NCI-H2107 treated with DMSO at 0.1 percent for 48 hours (cell line): ENCODE results near the gene FGFRL1.
"Not testable (repeated sequence)": the region's sequence is repeated elsewhere in the genome, so short reads cannot be mapped to it uniquely, and the experiment has no call there.

Source experiments
- DNase-seq: peaks from one replicate; lab custom pipeline; 2025; ENCODE audit not compliant: unreplicated experiment; lab: John Stamatoyannopoulos, UW

The FGFRL1 gene

GRCh38 chr4:973431-974397 is 37.7 kb upstream of the FGFRL1 start, which contains the start of gene DGKQ:
Gene DGKQ (minus strand): TSS chr4:973569. CDS start chr4:973482, 87 bp downstream.
- no peak for DNase-seq

- no peak for DNase-seq
These were observed 36.8 kb upstream of the FGFRL1 start for GRCh38 chr4:974668-975067.

- not testable (repeated sequence) for DNase-seq
These were observed 35.4 kb upstream of the FGFRL1 start for GRCh38 chr4:976016-976415.

GRCh38 chr4:978957-979701 is 32.3 kb upstream of the FGFRL1 start:
- no peak for DNase-seq

- no peak for DNase-seq
These were observed 29.1 kb upstream of the FGFRL1 start for GRCh38 chr4:982291-982690.

GRCh38 chr4:982814-983213 is 28.6 kb upstream of the FGFRL1 start:
- no peak for DNase-seq

GRCh38 chr4:984336-985054 is 26.9 kb upstream of the FGFRL1 start:
- no peak for DNase-seq

GRCh38 chr4:985123-985830 is 26.1 kb upstream of the FGFRL1 start:
- no peak for DNase-seq

- DNase-seq: no peak
These were observed 25.0 kb upstream of the FGFRL1 start for GRCh38 chr4:986428-986878.

- no peak for DNase-seq
These were observed 24.4 kb upstream of the FGFRL1 start, which contains the start of gene IDUA for GRCh38 chr4:986879-987623. Gene IDUA (plus strand): TSS chr4:987044. CDS start chr4:987085, 41 bp downstream.

GRCh38 chr4:987624-988513 is 23.6 kb upstream of the FGFRL1 start:
- DNase-seq: no peak

- no peak for DNase-seq
These were observed 22.4 kb upstream of the FGFRL1 start for GRCh38 chr4:988726-989721.

GRCh38 chr4:989722-990471 is 21.5 kb upstream of the FGFRL1 start:
- DNase-seq: no peak

GRCh38 chr4:990746-991367 is 20.6 kb upstream of the FGFRL1 start:
- no peak for DNase-seq

GRCh38 chr4:991451-992296 is 19.8 kb upstream of the FGFRL1 start:
- no peak for DNase-seq
